M059J (cell line): Measurements from ENCODE around the gene ADAP1. TPM values are rescaled to one million over a fixed set of nuclear protein-coding genes. Genes with fewer than 3 reads are reported as not detected.
"Not testable (repeated sequence)": the region's sequence is repeated elsewhere in the genome, so short reads cannot be mapped to it uniquely, and the experiment has no call there.

ENCODE experiments used
- DNase-seq: peaks from one replicate; pipeline ENCODE4 v3.0.0-alpha.2; 2012; ENCODE audit warnings: low read depth
- total RNA-seq: library from RNA; depleted of rRNA; stranded (reverse); fragments of >200 nt; shearing (Covaris generic); gene quantifications from 2 replicates; pipeline ENCODE4 v1.2.3, GENCODE V29; 2014

Gene ADAP1
- total RNA-seq, 1 experiment from 2014 or later: 0.84 TPM

GRCh38 chr7:909358-910329 is 44.8 kb downstream of the ADAP1 start:
- DNase-seq: no peak

GRCh38 chr7:908591-909357 is 45.7 kb downstream of the ADAP1 start:
- not testable (repeated sequence) for DNase-seq

GRCh38 chr7:908159-908581 is 46.3 kb downstream of the ADAP1 start:
- DNase-seq: no peak

DNA sequence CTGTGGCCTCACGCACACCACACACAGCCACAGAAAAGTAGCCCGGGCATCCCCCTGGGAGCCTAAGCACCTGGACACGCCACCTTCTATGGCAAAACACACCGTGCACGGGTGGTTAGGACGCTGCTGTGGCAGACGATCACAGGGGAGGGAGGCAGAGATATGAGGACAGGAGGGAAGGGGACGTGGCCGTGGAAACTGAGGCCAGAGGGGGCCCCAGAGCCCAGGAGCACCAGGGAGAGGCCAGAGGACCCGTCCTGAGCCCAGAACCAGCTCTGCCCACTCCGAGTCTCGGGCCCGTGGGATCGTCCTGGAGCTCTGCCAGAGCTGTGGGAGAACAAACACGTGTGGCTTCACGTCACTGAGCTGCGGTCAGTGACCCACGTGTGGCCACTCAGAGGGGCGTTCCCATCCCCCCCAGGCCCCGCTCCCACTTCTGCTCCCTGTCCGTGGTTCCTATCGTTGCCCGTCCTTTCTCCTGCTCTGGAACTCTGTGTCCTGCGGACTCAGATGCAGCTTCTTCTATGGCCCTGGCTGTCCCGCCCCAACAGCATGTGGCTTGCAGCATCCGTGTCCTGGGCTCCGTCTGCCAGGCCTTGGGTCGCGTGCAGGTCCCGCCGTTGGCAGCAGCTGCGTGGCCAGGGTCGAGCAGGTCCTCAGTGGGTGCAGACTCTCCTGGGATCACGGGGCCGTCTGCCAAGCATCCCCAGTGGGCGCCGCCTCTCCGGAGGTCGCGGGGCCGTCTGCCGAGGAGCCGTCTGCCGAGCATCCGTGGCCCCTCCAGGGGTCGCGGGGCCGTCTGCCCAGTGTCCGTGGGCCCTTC is 47.1 kb downstream of the ADAP1 start:
- DNase-seq: peak; percentile 20

DNA sequence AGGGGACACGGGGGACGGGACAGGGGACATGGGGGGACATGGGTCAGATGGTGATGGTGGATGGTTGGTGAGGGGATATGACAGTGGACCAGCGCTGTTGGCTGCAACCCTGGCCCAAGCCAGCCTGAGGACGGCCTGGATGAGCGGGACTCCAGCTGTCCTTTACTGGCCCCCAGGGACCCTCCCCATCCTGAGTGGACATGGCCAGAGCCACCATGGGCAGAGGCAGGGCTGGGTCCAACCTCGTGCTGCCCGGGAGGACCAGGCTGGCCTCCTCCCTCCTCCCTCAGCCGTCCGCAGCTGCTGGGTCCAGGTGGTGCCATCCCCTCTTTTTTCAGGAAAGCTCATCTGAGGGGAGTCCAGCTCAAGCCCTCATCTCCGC is 47.7 kb downstream of the ADAP1 start:
- peak; percentile 31 for DNase-seq

- DNase-seq: peak; percentile 50
Observed at GRCh38 chr7:904847-905246, 49.6 kb downstream of the ADAP1 start.

DNA sequence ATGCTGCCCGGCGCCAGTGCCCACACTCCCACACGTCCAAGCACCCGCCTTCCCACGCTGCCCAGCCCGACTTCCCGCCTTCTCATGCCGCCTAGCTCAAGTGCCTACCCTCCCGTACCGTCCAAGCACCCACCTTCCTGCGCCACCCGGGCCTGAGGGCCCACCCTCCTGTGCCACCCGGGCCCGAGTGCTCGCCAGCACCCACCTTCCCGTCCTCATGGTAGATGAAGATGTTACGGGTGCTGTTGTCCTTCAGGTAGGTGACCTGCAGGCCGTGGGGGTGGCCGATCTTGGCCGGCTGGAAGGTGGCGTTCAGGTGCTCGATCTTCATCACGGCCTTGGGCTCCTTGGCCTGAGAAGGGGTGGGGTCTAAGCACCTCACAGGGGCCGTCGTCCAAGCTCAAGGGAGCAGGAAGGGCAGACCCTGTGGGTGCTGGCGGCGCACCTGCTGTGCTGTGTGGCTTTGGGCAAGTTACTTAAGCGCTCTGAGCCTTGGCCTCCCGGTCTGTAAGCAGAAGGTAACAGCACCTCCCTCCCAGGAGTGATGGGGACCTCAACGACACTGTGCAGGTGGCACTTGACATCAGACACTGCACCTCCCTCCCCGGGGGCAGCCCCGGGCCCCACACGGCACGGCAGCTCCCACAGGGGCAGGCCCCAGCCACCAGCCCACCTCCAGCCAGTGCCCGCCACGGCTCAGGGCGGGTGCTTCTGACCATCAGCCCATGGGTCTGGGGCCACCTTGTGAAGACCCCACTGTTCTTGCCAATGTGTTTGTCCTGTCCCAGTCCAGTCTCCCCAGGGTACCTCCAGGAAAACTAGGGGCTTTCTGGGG is 50.3 kb downstream of the ADAP1 start:
- no peak for DNase-seq

DNA sequence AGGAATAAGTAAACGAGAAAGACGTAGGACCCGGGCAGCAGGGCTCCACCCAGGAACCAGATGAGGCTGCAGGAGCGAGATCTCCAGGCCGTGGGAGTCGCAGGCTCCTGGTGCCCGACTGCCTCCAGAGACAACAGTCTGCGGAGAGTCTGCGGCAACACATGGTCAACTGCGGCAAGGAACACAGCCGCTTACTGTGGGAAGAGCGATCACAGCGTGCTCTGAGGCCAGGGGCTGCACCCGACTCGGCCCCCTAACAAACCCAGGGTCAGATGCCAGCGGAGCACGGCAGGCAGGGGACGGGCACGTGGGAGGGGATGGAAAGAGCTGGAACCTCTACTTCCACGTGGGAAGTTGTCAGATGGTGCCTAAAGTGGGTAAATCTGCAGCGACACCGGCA is 51.5 kb downstream of the ADAP1 start:
- DNase-seq: no peak

- DNase-seq: peak; percentile 70
Observed at GRCh38 chr7:901388-902154, 52.9 kb downstream of the ADAP1 start.

DNA sequence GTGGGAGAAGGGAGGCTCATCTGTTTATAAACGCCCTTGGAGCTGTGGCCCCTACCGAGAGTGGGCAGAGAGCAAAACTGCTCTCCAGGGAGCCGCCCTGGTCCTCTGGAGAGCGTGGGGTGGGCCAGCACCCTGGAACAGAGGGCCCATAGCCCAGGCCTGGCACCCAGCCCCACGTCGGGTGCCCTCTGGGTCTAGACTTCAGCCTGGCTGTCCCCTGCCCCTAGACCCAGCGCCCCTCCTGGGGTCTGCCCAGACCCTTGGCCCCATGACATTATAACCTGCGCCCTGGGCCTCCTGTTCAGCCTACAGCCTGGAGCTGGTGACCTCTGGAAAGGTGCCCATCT is 53.5 kb downstream of the ADAP1 start:
- DNase-seq: no peak

DNA sequence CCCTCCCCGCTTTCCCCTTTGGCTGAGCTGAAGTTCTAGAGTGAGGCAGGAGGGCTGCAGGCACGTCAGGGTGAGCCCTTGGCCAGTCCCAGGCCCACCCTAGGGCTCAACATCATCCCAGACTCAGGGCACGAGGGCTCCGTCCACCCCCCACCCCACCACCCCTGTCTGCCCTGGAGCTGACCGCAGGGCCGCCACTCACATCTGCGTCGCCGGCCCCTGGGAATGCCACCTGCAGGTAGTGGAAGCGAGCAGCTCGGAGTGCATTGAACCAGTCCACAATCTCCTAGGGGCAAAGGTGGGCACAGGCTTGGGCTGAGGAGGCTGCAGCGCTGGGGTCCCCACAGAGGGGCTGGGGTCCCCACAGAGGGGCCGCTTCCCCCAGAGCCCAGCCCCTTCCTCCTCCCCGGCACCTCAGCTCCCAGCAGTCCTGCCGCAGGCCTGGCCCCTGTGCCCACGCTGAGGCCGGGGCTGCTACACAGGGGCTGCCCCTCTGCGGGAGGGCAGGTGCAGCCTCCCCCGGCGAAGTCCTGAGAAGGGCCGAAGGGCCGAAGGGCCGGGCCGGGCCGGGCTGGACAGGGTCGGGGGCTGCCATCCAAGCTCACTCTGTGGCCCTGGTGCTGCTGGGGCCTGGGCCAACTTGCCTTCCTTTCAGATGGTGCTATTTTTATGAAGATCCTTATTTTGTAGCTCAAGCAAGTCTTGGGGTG is 54.0 kb downstream of the ADAP1 start:
- no peak for DNase-seq

DNA sequence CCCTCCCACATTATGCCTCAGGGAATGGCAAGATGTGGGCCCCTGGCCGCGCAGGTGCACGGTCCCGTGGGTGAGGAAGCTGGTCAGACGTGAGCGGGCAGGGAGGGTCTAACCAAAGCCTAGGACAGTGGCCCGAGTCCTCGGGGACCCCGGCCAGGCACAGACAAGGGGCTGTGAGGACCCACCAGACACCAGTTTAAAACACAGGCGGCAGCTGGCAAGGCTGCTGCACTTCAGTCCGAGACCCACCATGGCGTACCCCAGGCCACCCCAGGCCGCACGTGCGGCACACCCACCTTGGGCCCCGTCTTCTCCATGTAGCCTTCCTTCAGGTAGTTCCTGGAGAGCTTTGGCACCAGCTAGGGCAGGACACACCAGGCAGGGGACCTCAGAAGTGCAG is 54.7 kb downstream of the ADAP1 start:
- no peak for DNase-seq

- no peak for DNase-seq
Observed at GRCh38 chr7:898855-899681, 55.4 kb downstream of the ADAP1 start.

GRCh38 chr7:898460-898854 is 56.0 kb downstream of the ADAP1 start:
- no peak for DNase-seq

GRCh38 chr7:897771-898376 is 56.6 kb downstream of the ADAP1 start:
- peak; percentile 28 for DNase-seq

GRCh38 chr7:897086-897485 is 57.4 kb downstream of the ADAP1 start:
- no peak for DNase-seq

GRCh38 chr7:896346-897075 is 58.0 kb downstream of the ADAP1 start:
- no peak for DNase-seq
